GM18508 (cell line): ENCODE data around the gene ALMS1.
"Not testable (repeated sequence)": the region's sequence is repeated elsewhere in the genome, so short reads cannot be mapped to it uniquely, and the experiment has no call there.

Source experiments
- ATAC-seq: cut with Tn5 transposase; IDR thresholded peaks from one replicate; pipeline ENCODE4 v1.9.1; 2021; ENCODE audit warnings: moderate number of reproducible peaks; ENCODE audit not compliant: insufficient read depth, unreplicated experiment

The ALMS1 gene

DNA sequence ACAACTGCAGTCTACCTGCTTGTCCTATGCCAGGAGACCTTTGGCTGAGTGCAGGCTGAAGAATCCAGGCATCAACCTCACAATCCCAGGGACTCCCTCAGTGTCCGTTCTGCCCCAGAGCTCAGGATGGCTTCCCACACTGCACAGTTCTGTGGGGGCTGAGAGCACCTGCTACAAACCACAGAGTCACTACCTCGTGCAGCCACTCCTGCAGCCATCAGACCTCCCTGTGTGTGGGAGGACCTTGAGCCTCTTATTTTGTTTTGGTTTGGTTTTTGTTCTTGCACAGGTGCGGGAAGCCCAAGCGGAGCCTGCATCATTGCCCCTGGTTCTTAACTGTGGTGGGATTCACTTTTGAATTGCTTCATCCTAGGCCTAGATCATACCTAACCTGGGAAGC, 225.6 kb downstream of the ALMS1 start:
- no peak for ATAC-seq

DNA sequence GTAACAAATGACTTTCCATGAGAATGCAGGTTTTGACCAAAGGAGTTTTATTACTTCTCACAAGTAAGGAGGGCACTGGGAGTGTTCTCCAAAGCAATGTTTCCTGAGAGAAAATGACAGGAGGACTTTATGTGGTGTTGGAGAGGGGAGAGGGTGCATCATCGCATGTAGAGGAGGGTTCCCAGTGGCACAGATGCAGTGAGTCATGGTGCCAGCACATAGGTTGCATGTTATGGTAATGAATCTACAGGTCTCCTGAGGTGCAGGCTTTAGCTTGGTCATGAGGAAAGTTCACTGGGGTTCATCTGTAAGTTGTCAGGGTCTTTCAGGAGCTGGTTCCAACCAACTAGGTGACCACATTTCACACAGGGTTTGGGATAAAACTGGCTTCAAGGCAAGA, 226.2 kb downstream of the ALMS1 start:
- ATAC-seq: no peak

DNA sequence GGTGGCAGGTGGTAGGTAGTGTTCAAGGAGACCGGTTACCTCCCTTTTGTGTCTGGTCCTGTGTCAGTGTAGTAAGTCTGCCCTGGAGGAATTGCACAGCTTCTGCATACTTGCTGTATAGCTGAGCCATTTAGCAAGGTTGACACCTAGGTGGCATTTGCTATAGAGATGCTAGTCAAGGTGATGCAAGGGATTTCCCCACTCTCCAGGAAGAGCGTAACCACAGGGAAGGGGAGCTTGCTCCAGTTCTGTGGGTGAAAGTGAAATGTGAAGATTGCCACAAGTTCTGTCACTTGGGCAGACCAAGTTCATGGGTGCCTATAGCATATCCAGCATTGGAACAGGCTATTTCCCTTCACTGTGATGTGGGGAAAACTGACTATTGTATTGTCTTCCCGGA, 228.5 kb downstream of the ALMS1 start:
- ATAC-seq: no peak

DNA sequence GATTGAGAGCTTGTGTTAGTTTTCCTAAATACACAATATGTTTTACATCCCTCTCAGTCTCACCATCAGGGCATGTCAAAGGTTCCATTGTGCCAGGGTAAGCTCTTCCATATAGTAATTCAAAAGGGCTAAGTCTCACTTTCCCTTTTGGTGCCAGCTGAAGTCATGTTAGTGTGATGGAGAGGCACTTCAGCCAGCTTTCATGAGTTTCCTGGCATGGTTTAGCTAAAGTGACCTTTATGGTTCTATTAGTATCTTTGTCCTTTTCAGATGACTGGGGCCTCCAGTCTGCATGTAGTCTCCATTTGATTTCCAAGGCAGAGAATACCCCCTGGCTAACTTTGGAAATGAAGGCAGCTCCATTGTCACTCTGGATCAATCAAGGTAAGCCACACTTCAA, 229.4 kb downstream of the ALMS1 start:
- no peak for ATAC-seq

DNA sequence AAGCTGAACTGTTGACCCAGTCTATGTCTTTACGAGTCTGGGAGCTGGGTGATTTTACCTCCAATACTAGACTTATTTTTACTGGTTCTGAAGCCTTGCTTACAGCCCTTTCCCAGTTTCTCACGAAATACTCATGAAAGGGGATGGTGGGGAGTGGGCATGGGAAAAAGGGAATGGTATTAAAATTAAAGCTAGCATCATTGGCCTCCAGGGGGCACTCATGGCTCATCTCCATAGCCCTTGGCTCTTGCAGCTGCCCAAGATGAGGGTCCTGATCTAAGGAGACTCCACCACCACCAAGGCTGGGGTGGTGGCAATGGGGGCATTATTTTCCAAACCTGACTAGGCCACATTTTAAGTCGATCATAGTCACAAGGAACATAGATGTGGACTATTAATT, 234.3 kb downstream of the ALMS1 start:
- ATAC-seq: not testable (repeated sequence)

DNA sequence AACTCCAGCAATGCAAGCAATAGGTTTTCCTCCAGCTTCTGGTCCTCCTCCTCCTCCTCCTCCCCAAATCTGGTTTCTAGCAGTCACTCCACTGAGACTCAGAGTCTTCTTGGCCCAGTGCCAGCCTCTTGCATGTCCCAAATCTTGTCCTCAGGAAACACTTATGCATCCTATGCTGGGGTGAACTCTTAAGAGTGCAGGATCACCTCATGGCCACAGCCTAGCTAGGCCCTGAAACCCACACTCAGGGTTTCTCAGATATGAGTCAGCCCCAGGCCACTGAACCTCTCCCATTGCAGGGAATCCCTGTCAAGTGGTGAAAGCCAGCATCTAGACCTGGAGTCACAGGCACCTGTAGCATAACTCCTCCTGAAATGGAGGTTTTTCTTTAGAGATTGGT, 238.4 kb downstream of the ALMS1 start:
- not testable (repeated sequence) for ATAC-seq

DNA sequence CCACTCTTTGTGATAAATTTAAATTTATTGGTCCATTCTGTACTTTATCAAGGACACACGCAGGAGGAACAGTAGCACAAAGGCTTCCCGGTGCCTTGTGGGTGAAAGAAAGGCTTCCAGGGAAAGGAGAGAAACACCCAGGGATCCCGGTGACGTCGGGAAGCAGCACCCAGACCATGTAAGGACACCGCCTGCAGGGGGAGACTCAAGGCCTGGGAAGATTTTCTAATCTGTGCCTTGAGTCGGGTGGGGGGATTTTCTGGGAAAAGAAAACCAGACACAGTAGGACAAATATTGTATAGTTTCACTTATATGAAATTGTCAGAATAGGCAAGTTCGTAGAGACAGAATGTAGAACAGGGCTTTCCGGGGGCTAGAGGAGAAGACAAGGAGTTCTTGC, 239.0 kb downstream of the ALMS1 start:
- ATAC-seq: not testable (repeated sequence)

DNA sequence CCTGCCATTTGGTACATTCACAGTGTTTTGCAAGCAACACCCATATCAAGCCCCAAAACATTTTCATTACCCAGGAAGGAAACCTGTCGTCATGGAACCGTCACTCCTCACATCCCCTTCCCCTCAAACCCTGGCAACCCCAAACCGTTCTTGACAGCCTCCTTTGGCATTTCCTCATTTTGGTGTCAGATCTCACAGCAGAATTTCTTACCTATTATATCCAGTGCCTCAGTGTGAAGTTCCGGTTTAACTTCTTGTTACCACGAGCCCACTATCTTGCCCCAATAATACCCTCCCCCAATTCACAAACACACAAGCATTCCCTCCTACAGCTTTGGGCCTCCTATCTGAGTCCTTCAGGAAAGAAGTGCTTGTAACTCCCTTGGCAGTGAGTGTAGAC, 240.6 kb downstream of the ALMS1 start:
- ATAC-seq: not testable (repeated sequence)

DNA sequence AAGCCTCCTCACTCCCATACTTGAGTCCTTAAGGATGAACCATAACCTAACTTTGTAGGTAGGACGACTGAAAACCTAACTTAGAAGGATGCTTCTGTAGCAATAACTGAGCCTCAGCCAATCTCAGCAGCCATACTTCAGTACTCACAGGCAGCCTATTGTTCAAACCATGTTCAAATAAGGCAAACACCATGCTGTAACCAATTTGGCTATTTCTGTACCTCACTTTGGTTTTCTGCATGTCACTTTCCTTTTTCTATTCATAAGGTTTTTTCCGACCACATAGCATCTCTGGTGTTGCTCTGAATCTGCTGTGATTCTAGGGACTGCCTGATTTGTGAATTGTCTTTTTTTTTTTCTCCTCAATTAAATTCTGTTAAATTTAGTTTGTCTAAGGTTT, 242.9 kb downstream of the ALMS1 start:
- not testable (repeated sequence) for ATAC-seq

DNA sequence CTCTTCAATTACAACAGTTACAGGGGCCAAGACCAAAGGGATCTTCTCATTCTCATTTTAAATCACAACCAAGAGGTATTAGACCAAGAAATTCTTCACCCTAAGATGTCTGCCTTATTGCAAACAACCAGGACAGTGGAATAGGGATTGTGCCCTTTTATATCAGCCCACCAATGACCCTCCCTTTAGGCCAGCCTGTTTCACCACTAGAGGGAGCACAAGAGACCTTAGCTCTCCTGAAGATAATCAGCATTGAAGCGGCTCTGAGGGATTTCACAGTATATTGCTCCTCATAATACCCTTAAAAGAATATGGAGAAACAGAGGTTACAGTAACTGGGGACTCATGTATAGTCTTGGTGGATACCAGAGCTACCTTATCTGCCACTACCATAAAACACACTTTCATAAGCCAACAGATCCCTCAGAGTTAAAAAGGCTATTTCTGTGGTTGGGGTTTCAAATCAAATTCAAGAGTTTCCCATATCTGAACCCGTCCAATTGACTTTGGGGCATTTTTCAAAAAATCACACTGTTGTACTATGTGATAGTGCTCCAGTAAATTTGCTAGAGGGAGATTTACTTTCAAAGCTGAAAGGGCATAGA, 245.1 kb downstream of the ALMS1 start:
- ATAC-seq: not testable (repeated sequence)

DNA sequence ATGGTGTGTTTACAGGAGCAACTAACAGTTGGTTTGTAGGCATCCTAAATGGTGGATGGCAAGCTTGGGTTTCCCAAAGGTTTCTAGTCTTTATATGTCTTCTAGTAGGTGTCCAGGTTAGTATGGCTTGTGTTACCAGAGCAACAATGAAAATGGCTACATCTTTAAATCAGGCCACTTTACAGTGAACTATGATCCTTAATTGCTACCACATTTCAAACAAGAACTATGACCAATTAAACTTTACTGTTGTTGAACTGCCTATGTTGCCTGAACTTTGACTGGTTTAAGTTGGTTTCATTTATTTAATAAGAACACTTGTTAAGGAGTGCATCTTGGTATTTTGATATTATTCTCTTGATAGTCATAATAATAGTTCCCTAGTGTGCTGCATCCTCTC, 251.3 kb downstream of the ALMS1 start:
- not testable (repeated sequence) for ATAC-seq

DNA sequence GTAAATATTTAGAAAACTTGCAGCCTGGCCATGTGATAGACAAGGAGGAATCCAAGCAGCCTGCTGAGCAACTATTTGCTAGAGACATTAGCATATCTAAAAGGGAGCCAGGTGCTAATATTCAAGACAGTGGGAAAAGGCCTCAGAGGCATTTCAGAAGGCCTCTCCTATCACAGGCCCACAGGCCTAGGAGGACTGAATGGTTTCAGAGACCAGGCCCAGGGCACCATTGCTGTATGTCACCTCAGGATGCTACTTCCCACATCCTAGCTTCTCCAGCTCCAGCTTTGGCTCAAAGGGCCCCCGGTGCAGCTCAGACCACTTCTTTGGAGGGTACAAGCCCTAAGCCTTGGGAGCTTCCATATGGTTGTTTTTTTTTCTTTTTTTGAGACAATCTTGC, 252.8 kb downstream of the ALMS1 start:
- ATAC-seq: no peak

DNA sequence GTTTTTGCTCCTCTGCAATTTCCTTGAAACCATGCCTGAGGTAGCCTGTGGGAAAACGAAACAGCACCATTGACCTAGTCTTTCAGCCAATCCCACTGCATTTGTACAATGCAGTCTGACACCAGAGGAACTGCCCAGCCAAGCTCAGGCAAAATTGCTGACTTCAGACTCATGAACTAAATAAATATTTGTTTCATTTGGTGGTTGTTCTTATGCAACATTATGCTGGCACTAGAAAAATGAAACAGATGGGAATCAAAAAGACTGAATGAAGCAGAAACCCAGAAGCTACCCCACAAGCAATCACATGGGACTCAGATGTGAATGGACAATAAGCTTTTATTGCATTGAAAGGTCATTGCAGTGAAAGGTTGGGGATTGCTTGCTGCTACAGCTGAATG, 254.9 kb downstream of the ALMS1 start:
- no peak for ATAC-seq

DNA sequence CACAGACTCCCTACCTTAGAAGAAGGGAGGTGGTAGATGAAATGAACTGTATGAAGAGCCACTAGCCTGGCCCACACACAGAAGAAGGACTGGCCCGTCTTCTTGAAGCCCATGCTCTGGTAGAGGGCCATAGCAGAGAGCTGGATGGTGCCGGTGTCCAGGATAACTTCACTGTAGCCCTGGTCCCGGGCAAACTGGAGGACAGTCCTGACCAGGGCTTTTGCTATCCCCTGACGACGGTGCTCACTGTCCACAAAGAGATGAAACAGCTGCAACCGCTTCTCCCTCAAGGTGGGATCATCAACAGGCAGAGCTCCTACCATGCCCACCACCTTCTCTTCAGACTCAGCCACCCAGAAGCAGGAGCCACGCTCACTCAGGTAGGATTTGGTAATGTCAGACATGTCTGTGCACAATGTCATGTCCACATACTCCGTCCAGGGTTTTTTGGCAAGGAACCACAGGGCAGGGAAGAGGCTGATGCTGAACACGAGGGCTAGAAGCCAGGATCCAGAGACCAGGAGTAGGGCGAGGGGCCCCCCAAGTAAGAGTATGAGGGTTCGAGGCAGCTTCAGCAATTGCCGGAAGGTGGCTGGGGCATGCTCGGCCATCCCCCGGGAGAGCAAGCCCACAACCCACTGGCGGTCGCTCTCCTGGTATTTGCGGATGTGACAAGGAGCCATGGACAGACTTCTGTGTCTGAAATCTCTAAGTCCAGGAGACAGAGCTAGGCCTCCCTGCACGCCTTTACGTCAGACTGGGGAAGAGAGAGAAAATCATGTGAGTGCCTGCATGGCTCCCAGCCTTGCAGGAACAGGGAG, 255.5 kb downstream of the ALMS1 start:
- ATAC-seq: no peak

DNA sequence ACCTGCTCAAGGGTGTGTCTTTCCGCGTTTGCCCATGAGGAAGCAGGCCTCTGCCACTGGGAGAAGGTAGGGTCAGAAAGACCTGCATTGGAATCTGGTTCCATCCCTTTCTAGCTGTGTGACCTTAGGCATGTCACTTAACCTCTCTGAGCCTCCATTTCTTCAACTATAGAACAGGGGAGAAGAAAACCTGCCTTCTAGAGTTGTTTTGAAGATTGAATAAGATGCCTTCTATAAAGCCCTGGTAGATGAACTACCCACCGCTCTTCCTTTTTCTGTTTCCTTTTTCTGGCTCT, 256.1 kb downstream of the ALMS1 start:
- ATAC-seq: no peak

DNA sequence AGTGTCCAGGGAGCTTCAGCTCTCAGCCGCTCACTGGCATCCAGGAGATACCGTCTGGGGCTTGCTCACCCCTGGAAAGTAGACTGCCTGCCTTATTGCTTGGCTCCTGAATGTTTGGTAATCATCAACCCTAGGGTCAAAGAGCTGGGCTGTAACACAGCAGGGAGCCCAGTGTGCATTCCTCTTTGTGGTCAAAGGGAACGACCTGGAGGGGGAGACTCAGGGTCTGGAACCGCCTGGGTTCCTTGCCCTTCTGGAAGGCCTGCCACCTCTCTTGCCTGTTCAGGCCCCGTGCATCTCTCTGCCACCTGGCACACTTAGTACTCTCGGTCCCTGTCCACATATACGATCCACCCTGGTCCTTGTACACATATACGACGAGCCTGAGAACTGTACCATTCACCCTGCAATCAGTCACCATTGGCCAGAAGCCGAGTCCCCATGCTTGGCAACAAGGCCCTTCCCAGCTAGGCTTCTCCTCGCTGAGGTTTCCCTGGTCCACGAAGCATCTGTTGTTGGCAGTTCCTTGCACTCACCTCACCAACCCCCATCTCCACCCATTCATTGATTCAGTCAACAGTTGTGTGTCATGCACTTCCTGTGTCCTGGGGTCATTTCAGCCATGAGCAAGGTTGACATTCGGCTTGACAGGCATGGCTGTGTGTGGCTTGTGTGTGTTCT, 256.8 kb downstream of the ALMS1 start, which contains the start of gene NAT8:
Gene NAT8 (minus strand): TSS at position 85 of the 681 bp plus-strand sequence. CDS start 794 bp downstream, outside the sequence.
- ATAC-seq: no peak

DNA sequence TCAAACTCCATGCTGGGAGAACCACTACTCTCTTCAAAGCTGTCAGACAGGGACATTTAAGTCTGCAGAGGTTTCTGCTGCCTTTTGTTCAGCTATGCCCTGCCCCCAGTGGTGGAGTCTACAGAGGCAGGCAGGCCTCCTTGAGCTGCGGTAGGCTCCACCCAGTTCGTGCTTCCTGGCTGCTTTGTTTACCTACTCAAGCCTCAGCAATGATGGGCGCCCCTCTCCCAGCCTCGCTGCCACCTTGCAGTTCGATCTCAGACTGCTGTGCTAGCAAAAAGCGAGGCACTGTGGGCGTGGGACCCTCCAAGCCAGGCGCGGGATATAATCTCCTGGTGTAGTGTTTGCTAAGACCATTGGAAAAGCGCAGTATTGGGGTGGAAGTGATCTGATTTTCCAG, 262.1 kb downstream of the ALMS1 start:
- ATAC-seq: not testable (repeated sequence)

DNA sequence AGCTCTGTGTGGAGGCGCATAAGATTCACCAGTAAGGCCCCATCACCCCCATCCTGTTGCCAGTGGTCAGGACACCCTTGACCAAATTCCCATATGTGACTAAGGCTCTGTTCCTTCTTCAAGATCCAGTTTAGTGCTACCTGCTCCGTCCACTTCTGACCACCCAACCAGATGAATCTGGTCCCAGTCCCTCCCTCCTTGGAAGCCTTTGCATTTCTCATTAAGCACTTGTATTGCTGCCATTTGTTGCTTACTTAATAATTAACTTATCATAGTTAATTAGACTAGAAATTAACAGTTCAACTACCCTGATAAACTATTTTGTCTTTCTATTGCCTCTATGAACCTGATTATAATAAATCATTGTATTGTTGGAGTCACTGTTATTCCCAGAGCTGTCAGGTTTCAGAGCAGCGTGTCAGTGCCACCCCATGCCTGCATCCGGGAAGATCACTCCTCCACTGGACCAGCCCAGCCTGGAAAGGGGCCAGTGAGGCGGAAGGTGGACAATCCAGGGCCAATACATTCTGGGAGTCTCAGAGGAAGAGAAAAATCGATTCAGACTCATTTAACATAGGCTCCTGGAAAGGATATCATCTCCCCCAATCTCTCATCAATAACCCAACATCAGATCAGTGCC, 266.1 kb downstream of the ALMS1 start:
- no peak for ATAC-seq

DNA sequence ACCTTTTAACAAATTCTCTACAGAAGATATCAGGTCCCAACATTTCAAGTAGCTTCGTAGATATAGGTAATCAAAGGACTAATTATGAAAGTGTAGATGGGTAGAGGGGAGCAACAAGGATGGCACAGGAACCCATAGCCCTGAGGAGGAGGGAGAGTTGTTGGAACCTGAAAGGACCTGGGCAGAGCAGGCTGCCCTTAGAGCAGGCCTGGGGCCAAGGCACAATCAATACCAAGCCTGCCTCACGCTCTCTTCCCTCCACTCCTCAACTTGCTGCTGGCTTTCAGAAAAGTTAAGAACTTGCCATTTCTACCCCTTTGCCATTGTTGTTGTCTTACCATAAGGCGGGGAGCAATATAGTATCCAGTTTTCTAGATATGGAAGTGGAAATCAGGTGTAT, 266.7 kb downstream of the ALMS1 start:
- no peak for ATAC-seq

DNA sequence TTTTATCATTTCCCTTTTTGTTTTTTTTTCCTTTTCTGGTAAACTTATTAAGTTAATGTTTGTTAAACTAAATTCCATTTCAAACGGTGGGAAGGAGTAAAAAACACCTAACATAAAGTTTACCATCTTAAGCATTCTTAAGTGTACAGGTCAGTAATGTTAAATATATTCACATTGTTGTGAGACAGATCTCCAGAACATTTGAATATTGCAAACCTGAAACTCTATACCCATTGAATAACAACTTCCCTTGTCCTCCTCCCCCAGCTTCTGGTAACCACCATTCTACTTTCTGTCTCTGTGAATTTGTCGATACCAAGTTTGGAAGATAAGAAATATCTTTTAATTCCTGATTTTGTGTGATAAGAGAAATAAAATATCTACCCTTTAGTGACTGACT, 268.5 kb downstream of the ALMS1 start:
- ATAC-seq: no peak
